ENCODE data around the gene GNE.

DNA sequence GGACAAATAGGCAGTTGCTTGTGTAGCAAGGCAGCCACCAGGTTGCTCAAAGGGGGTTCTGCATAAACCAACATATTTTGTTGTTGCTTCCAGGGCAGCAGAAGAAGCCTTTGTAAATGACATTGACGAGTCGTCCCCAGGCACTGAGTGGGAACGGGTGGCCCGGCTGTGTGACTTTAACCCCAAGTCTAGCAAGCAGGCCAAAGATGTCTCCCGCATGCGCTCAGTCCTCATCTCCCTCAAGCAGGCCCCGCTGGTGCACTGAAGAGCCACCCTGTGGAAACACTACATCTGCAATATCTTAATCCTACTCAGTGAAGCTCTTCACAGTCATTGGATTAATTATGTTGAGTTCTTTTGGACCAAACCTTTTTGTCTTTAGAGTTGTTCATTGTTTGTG, 46.7 kb downstream of the GNE start:
- TF ChIP-seq, protein P1, sequence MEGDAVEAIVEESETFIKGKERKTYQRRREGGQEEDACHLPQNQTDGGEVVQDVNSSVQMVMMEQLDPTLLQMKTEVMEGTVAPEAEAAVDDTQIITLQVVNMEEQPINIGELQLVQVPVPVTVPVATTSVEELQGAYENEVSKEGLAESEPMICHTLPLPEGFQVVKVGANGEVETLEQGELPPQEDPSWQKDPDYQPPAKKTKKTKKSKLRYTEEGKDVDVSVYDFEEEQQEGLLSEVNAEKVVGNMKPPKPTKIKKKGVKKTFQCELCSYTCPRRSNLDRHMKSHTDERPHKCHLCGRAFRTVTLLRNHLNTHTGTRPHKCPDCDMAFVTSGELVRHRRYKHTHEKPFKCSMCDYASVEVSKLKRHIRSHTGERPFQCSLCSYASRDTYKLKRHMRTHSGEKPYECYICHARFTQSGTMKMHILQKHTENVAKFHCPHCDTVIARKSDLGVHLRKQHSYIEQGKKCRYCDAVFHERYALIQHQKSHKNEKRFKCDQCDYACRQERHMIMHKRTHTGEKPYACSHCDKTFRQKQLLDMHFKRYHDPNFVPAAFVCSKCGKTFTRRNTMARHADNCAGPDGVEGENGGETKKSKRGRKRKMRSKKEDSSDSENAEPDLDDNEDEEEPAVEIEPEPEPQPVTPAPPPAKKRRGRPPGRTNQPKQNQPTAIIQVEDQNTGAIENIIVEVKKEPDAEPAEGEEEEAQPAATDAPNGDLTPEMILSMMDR (IDR thresholded peaks at IDR 0.05 in 8 of 11, conservative IDR thresholded peaks at IDR 0.05 in 3 of 11) = no peak
- TF ChIP-seq POLR2A (IDR thresholded peaks at IDR 0.05) = no peak
- TF ChIP-seq POLR2AphosphoS5 (IDR thresholded peaks at IDR 0.05) = no peak

All from spleen (tissue), 7 donors.